ENCODE results near the gene TFAP2A. TPM values are rescaled to one million over a fixed set of nuclear protein-coding genes. Genes with fewer than 3 reads are reported as not detected.

The TFAP2A gene
- total and polyA plus RNA-seq, 9 donors = 0.10 to 0.67 (median 0.15) TPM; not detected in 1

DNA sequence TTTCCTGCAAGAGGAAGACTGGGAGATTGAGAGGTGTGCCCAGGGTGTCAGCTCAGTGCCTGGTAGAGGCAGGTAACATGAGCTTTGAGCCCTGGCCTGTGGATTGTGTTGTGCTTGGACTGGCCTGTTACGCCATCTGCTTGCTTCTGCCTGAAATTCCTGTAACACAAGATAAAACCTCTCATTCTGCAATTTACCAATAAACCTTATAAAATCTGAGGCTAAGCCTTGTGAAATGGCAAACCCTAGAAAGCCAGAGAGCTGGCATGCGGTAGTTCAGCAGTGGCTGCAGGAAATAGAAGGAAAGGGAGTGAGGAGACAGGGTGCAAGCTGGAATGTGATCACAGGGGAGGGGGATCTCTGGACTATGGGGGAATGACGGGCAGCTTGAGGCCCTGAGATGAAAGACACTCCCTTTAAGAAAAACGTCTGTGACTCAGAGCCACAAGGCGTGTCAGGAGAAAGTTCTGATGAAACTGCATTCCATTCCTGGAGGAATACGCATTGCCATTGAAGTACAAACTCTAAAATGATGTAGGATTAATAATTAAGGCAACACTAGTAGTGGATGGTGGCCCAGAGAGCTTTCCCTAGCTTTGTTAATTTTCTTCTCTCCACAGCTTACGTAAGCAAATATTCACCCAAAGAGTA is 26.3 kb upstream of the TFAP2A start:
- intact Hi-C loops (cut with DNase I) = no loop called here
- H3K9me3 ChIP-seq = no peaks in the 10 kb centered on the region

DNA sequence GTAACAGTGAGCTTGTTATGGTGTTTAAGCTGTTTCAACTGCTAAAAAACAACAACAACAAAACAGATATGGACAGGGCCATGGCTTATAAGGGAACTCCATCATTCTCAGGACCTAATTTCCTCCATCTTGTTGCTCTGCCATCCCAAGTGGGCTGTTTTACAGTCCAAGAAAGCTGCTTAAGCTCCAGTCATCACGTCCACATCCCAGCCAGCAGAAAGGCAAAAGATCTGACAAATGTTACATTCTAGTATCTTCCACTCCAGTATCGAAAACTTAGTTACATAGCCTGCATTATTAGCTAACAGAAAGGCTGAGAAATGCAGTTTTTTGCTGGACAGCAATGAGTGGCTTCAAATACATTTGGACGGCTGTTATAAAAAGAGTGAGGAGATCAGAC is 23.0 kb upstream of the TFAP2A start:
- no peaks in the 10 kb centered on the region for H3K4me1 ChIP-seq (ENCODE audit: insufficient read depth)
- no peaks in the 10 kb centered on the region for H3K27me3 ChIP-seq
- no peak for DNase-seq
- H3K27ac ChIP-seq = no peak overlapping the region
- intact Hi-C loops (cut with DNase I) = loop anchor here in 2 of 4 donors (5.0 to 10.0 kb wide), 2 partner anchors 1453 to 1456 kb away; no protein-coding TSS in a partner anchor
- H3K4me3 ChIP-seq = no peak overlapping the region
- H3K9me3 ChIP-seq = no peaks in the 10 kb centered on the region
- H3K36me3 ChIP-seq = no peaks in the 10 kb centered on the region
- 73 to 76% (median 74%) methylated on average over 3 of the region's 3 CpGs for WGBS, 3 donors
- TF ChIP-seq EP300 (IDR thresholded peaks at IDR 0.05) (no peak), POLR2A (IDR thresholded peaks at IDR 0.05) (no peak)
- TF ChIP-seq, protein P1, sequence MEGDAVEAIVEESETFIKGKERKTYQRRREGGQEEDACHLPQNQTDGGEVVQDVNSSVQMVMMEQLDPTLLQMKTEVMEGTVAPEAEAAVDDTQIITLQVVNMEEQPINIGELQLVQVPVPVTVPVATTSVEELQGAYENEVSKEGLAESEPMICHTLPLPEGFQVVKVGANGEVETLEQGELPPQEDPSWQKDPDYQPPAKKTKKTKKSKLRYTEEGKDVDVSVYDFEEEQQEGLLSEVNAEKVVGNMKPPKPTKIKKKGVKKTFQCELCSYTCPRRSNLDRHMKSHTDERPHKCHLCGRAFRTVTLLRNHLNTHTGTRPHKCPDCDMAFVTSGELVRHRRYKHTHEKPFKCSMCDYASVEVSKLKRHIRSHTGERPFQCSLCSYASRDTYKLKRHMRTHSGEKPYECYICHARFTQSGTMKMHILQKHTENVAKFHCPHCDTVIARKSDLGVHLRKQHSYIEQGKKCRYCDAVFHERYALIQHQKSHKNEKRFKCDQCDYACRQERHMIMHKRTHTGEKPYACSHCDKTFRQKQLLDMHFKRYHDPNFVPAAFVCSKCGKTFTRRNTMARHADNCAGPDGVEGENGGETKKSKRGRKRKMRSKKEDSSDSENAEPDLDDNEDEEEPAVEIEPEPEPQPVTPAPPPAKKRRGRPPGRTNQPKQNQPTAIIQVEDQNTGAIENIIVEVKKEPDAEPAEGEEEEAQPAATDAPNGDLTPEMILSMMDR (IDR thresholded peaks at IDR 0.05) = no peak

More for the DNA sequence above, 26.3 kb upstream of the TFAP2A start:
- Histone ChIP-seq H3K36me3 (no peaks in the 10 kb centered on the region), H3K4me3 (no peak overlapping the region), H3K27ac (no peak overlapping the region), H3K4me1 (ENCODE audit: insufficient read depth) (no peaks in the 10 kb centered on the region), H3K27me3 (no peaks in the 10 kb centered on the region)
- TF ChIP-seq EP300 (IDR thresholded peaks at IDR 0.05) (no peak), POLR2A (IDR thresholded peaks at IDR 0.05) (no peak)
- TF ChIP-seq, protein P1 (IDR thresholded peaks at IDR 0.05) = no peak
- no peak for DNase-seq
- WGBS, 3 donors = 46 to 57% (median 48%) methylated on average over 7 of the region's 7 CpGs

DNA sequence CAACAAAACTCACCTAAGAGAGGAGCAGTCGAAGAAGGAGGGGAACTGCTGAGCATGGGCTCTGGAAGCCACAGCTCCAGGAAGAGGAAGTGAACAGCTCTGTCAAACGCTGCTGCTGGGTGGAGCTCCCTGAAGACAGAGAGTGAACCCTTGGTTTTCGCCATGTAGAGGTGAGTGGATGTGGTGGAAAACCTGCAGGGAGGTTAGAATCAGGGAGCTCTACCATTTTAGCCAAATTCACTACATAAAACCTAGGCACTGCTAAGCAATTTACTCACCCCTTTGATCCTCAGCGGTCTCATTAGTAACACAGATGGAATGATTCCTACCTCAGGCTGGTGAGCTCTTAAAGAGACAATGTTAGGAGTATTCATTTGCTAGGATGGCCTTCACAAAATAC is 19.4 kb upstream of the TFAP2A start:
- Histone ChIP-seq H3K4me1 (ENCODE audit: insufficient read depth) (no peaks in the 10 kb centered on the region), H3K27ac (no peak overlapping the region), H3K4me3 (no peak overlapping the region), H3K9me3 (no peaks in the 10 kb centered on the region), H3K36me3 (no peaks in the 10 kb centered on the region), H3K27me3 (no peaks in the 10 kb centered on the region)
- WGBS, 3 donors = 51 to 56% (median 51%) methylated on average over 4 of the region's 4 CpGs
- intact Hi-C loops (cut with DNase I) = loop anchor here in 1 of 4 donors (10.0 kb wide), 1 partner anchor 1449 kb away; no protein-coding TSS in a partner anchor
- TF ChIP-seq EP300 (IDR thresholded peaks at IDR 0.05) (no peak), POLR2A (IDR thresholded peaks at IDR 0.05) (no peak)
- TF ChIP-seq, protein P1 (IDR thresholded peaks at IDR 0.05) = no peak
- no peak for DNase-seq

DNA sequence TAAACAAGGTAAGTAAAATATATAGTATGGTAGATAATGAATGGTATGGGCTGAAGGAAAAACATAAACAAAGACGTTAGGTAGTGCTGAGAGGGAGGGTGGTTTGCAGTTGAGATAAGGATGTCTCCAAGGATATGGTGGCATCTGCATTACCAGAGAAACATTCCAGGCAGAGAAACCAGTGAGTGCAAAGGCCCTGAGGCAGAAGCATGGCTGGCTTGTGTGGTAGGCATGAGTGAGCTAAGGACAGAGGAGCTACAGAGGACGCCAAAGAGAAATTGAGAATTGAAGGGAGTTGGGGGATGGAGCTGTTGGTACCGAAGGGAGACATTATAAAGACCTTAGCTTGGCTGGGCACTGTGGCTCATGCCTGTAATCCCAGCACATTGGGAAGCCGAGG is 18.4 kb upstream of the TFAP2A start:
- no peak overlapping the region for H3K27ac ChIP-seq
- no peak overlapping the region for H3K4me3 ChIP-seq
- H3K36me3 ChIP-seq = no peaks in the 10 kb centered on the region
- DNase-seq = no peak
- no peaks in the 10 kb centered on the region for H3K4me1 ChIP-seq (ENCODE audit: insufficient read depth)
- H3K9me3 ChIP-seq = no peaks in the 10 kb centered on the region
- intact Hi-C loops (cut with DNase I) = loop anchor here in 1 of 4 donors (10.0 kb wide), 1 partner anchor 1449 kb away; no protein-coding TSS in a partner anchor
- H3K27me3 ChIP-seq = no peaks in the 10 kb centered on the region
- TF ChIP-seq POLR2A (IDR thresholded peaks at IDR 0.05) = no peak
- TF ChIP-seq, protein P1 (IDR thresholded peaks at IDR 0.05) = no peak
- TF ChIP-seq EP300 (IDR thresholded peaks at IDR 0.05) = no peak
- WGBS, 3 donors = 56 to 71% (median 58%) methylated on average over 4 of the region's 4 CpGs

Data from ovary (tissue), 9 donors.